PC-3 (cell line): ENCODE measurements around the gene GPC6. TPM values are rescaled to one million over a fixed set of nuclear protein-coding genes. Genes with fewer than 3 reads are reported as not detected.

Experiments
- ATAC-seq: fragments of 200-7000 bp; cut with Tn5 transposase; 2 replicates; pipeline ENCODE4 v1.9.1; 2020; ENCODE audit warnings: mild to moderate bottlenecking, moderate library complexity
- BruUV-seq: library from RNA; stranded (reverse); fragments of 400-500 nt; replicated peaks from 2 replicates; lab custom pipeline; 2021; lab: Mats Ljungman, UMichigan
- CTCF ChIA-PET: fragments of 300-600 bp; sonication (Branson Sonifier 250); formaldehyde crosslinking; loops from one replicate; lab custom pipeline; 2022; ENCODE audit warnings: antibody characterized with exemption; lab: Charles Lee
- POLR2A ChIA-PET: fragments of 300-600 bp; sonication (Branson Sonifier 250); formaldehyde crosslinking; loops from one replicate; lab custom pipeline; 2022; ENCODE audit warnings: antibody characterized with exemption; ENCODE audit not compliant: unreplicated experiment; lab: Charles Lee
- DNase-seq: peaks from one replicate; pipeline ENCODE4 v3.0.0-alpha.2; 2015
- H2AFZ ChIP-seq: fragments of 300-600 bp; sonication (generic); 2 replicates; pipeline ENCODE4 v1.6.0; 2016; ENCODE audit warnings: antibody characterized with exemption, low read length
- H3F3A ChIP-seq: fragments of 300-600 bp; sonication (generic); one replicate; pipeline ENCODE4 v1.6.0; 2017; ENCODE audit warnings: antibody characterized with exemption, low read length, control low read depth, mild to moderate bottlenecking; ENCODE audit not compliant: unreplicated experiment
- H3K27ac ChIP-seq: fragments of 300-600 bp; sonication (generic); 2 replicates; pipeline ENCODE4 v1.5.1; 2016; ENCODE audit warnings: mild to moderate bottlenecking, low read length
- H3K27me3 ChIP-seq: fragments of 300-600 bp; sonication (generic); 2 replicates; pipeline ENCODE4 v1.6.1; 2016; ENCODE audit warnings: low read length, mixed read lengths
- H3K36me3 ChIP-seq: fragments of 300-600 bp; sonication (generic); 2 replicates; pipeline ENCODE4 v1.6.1; 2016; ENCODE audit warnings: low read depth, mixed run types, low read length, mixed read lengths
- H3K4me1 ChIP-seq: fragments of 300-600 bp; sonication (generic); 2 replicates; pipeline ENCODE4 v1.5.1; 2016; ENCODE audit warnings: low read length; ENCODE audit not compliant: insufficient read depth
- H3K4me2 ChIP-seq: fragments of 300-600 bp; sonication (generic); 2 replicates; pipeline ENCODE4 v1.6.0; 2016; ENCODE audit warnings: low read length
- H3K4me3 ChIP-seq: fragments of 300-600 bp; sonication (generic); 2 replicates; pipeline ENCODE4 v1.5.1; 2016; ENCODE audit warnings: mild to moderate bottlenecking, low read length, mixed read lengths
- H3K79me2 ChIP-seq: fragments of 300-600 bp; sonication (generic); 2 replicates; pipeline ENCODE4 v1.6.1; 2017; ENCODE audit warnings: low read length, mixed read lengths
- H3K9ac ChIP-seq: fragments of 300-600 bp; sonication (generic); 2 replicates; pipeline ENCODE4 v1.6.0; 2016; ENCODE audit warnings: mild to moderate bottlenecking, low read length
- H3K9me2 ChIP-seq: fragments of 300-600 bp; sonication (generic); replicated peaks from 2 replicates; pipeline ENCODE4 v1.6.1; 2016; ENCODE audit warnings: mixed run types, low read length, mixed read lengths
- H3K9me3 ChIP-seq: fragments of 300-600 bp; sonication (generic); 2 replicates; pipeline ENCODE4 v1.6.1; 2016; ENCODE audit warnings: low read length, mixed read lengths
- H4K20me1 ChIP-seq: fragments of 300-600 bp; sonication (generic); 2 replicates; pipeline ENCODE4 v1.6.1; 2016; ENCODE audit warnings: low read length, mixed read lengths
- CTCF ChIP-seq: fragments of 300-600 bp; sonication (generic); conservative IDR thresholded peaks from 2 replicates; pipeline ENCODE4 v1.5.1; 2017; ENCODE audit warnings: antibody characterized with exemption, low read depth, mild to moderate bottlenecking, low read length
- EZH2 ChIP-seq: fragments of 300-600 bp; sonication (generic); IDR thresholded peaks from one replicate; pipeline ENCODE4 v1.6.1; 2017; ENCODE audit warnings: antibody characterized with exemption, mild to moderate bottlenecking, low read length; ENCODE audit not compliant: unreplicated experiment
- EZH2phosphoT487 ChIP-seq: fragments of 300-600 bp; sonication (generic); IDR thresholded peaks from 2 replicates; pipeline ENCODE4 v1.6.1; 2018; ENCODE audit warnings: mild to moderate bottlenecking, antibody characterized with exemption, low read length, borderline replicate concordance
- intact Hi-C: fragments of 100-400 bp; cut with micrococcal nuclease; formaldehyde crosslinking; loops from 2 replicates; pipeline ENCODE4 v1.9.0; 2023
- total RNA-seq: library from RNA; depleted of rRNA; stranded (reverse); fragments of >200 nt; gene quantifications from 2 replicates; pipeline ENCODE4 v1.2.3, GENCODE V29; 2014

The GPC6 gene
- total RNA-seq, 1 experiment from 2014 or later: 3.5 TPM

- Histone ChIP-seq H3K9ac (no peak overlapping the region), H2AFZ (no peak overlapping the region), H3K4me2 (peak overlapping the region; percentile 46), H3F3A (no peaks in the 10 kb centered on the region), H3K36me3 (no peaks in the 10 kb centered on the region), H3K27me3 (no peaks in the 10 kb centered on the region), H3K4me3 (no peak overlapping the region), H3K9me3 (no peaks in the 10 kb centered on the region), H3K9me2 (no peaks in the 10 kb centered on the region), H3K4me1 (peaks cover 10% of the 10 kb centered on the region), H4K20me1 (no peaks in the 10 kb centered on the region), H3K79me2 (no peaks in the 10 kb centered on the region), H3K27ac (peak overlapping the region; percentile 52)
- POLR2A ChIA-PET: no interaction called here
- TF ChIP-seq EZH2 (no peak), CTCF (no peak), EZH2phosphoT487 (no peak)
- CTCF ChIA-PET: no interaction called here
- BruUV-seq: no TSS peak
- intact Hi-C loops: loop anchor here (1.0 kb wide), 1 partner anchor 598 kb away; no protein-coding TSS in a partner anchor
- DNase-seq (peak; percentile 80), ATAC-seq (peak; percentile 70)
Measured at GRCh38 chr13:93847162-93847561, 620.6 kb downstream of the GPC6 start.

- no peaks in the 10 kb centered on the region for H3K9me3 ChIP-seq
- peaks cover 10% of the 10 kb centered on the region for H3K4me1 ChIP-seq
- no peak overlapping the region for H3K4me3 ChIP-seq
- intact Hi-C loops: no loop called here
- TF ChIP-seq EZH2: no peak
- TF ChIP-seq EZH2phosphoT487: no peak
- H3K79me2 ChIP-seq: no peaks in the 10 kb centered on the region
- H3K9me2 ChIP-seq: no peaks in the 10 kb centered on the region
- no peak overlapping the region for H3K9ac ChIP-seq
- no TSS peak for BruUV-seq
- POLR2A ChIA-PET: no interaction called here
- H3F3A ChIP-seq: no peaks in the 10 kb centered on the region
- DNase-seq (no peak), ATAC-seq (no peak)
- no peak overlapping the region for H3K4me2 ChIP-seq
- no peaks in the 10 kb centered on the region for H3K27me3 ChIP-seq
- H2AFZ ChIP-seq: no peak overlapping the region
- no peaks in the 10 kb centered on the region for H3K36me3 ChIP-seq
- CTCF ChIA-PET: no interaction called here
- H3K27ac ChIP-seq: no peak overlapping the region
- no peaks in the 10 kb centered on the region for H4K20me1 ChIP-seq
Measured at GRCh38 chr13:93848247-93848646, 621.6 kb downstream of the GPC6 start.

- ATAC-seq (no peak), DNase-seq (peak; percentile 20)
- Histone ChIP-seq H3K79me2 (no peaks in the 10 kb centered on the region), H3K4me3 (no peak overlapping the region), H3K4me1 (peaks cover 10% of the 10 kb centered on the region), H3K9me2 (no peaks in the 10 kb centered on the region), H4K20me1 (no peaks in the 10 kb centered on the region), H3K27me3 (no peaks in the 10 kb centered on the region), H3K4me2 (no peak overlapping the region), H3K9ac (no peak overlapping the region), H3K9me3 (no peaks in the 10 kb centered on the region), H3F3A (no peaks in the 10 kb centered on the region), H3K27ac (no peak overlapping the region), H2AFZ (no peak overlapping the region), H3K36me3 (no peaks in the 10 kb centered on the region)
- ChIA-PET POLR2A (no interaction called here), CTCF (no interaction called here)
- TF ChIP-seq EZH2phosphoT487: no peak
- TF ChIP-seq CTCF: no peak
- no peak for TF ChIP-seq EZH2
- BruUV-seq: no TSS peak
- intact Hi-C loops: no loop called here
Measured at GRCh38 chr13:93851236-93851635, 624.6 kb downstream of the GPC6 start.
